Measurements from ENCODE around the gene CSNK1G1.

The CSNK1G1 gene

DNA sequence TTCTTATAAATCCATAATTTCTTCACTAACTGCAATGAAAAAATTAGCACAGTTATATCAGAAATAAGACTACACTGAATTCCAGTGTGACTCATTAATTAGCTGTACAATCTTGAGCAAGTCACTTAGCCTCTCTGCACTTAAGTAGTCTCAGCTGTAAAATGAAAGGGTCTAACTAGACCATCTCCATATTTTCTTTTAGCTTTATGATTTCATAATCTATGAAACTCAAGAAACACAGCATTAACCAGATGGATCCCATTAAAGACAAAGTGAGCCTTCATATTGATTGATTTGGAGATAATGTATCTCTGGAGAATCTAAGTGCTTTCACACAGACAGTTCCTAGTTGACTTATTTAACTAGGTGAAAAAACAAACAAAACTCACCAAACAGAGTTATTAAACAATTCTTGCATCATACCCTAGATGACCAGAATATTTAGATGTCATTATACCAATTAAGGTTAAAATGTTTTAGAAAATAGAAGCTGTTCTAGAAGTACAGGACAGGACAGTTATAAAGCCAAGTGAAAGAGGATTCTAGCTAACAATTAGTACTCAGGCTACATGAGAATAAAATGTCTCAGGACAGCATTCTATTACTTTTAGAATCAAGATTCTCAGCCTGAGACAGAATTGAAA, 11.2 kb downstream of the CSNK1G1 start:
- peaks cover 22% of the 10 kb centered on the region for H3K79me2 ChIP-seq (ENCODE audit: low read length)
- H3K36me3 ChIP-seq (replicated peaks; ENCODE audit: low read depth, low read length), result peaks cover 9% of the 10 kb centered on the region
- no peak overlapping the region for H3K4me3 ChIP-seq (ENCODE audit: low read length)
- no peaks in the 10 kb centered on the region for H3K27me3 ChIP-seq (ENCODE audit: low read depth, low read length)
- no peak overlapping the region for H2AFZ ChIP-seq (ENCODE audit: low read depth, low read length)
- no peak overlapping the region for H3K9ac ChIP-seq (ENCODE audit: low read length)
- H3K4me2 ChIP-seq (ENCODE audit: low read length), result no peak overlapping the region
- no peak overlapping the region for H3K27ac ChIP-seq (ENCODE audit: low read length)
- H3K9me3 ChIP-seq (ENCODE audit: insufficient read depth, low read length), result no peaks in the 10 kb centered on the region
- H4K20me1 ChIP-seq (ENCODE audit: insufficient read depth, low read length), result peaks cover 17% of the 10 kb centered on the region
- no peaks in the 10 kb centered on the region for H3K4me1 ChIP-seq (ENCODE audit: low read length)
- no peak for TF ChIP-seq EZH2phosphoT487 (IDR thresholded peaks at IDR 0.05; ENCODE audit: low read depth)
- TF ChIP-seq, protein P1, sequence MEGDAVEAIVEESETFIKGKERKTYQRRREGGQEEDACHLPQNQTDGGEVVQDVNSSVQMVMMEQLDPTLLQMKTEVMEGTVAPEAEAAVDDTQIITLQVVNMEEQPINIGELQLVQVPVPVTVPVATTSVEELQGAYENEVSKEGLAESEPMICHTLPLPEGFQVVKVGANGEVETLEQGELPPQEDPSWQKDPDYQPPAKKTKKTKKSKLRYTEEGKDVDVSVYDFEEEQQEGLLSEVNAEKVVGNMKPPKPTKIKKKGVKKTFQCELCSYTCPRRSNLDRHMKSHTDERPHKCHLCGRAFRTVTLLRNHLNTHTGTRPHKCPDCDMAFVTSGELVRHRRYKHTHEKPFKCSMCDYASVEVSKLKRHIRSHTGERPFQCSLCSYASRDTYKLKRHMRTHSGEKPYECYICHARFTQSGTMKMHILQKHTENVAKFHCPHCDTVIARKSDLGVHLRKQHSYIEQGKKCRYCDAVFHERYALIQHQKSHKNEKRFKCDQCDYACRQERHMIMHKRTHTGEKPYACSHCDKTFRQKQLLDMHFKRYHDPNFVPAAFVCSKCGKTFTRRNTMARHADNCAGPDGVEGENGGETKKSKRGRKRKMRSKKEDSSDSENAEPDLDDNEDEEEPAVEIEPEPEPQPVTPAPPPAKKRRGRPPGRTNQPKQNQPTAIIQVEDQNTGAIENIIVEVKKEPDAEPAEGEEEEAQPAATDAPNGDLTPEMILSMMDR (IDR thresholded peaks at IDR 0.05; ENCODE audit: low read depth, low read length), result no peak

DNA sequence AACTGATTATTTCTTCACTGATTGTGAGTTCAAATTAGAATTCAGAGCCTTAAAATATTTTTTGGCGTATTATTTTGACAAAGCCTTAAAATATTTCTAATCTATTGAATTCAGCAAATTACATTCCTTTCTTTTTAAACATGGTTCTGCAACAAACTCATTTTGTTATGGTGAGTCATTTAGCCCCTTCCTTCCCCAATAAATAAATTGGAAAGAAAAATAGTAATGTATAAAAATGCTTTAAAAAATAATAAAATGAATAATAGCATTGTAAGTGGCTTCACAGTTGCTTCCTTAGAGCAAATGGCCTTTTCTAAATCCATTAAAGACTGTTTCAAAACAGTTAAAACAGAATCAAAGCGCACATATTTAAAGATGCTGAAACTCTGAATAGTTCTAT, 12.1 kb downstream of the CSNK1G1 start:
- H3K27me3 ChIP-seq (ENCODE audit: low read depth, low read length), result no peaks in the 10 kb centered on the region
- peaks cover 16% of the 10 kb centered on the region for H3K79me2 ChIP-seq (ENCODE audit: low read length)
- H3K4me1 ChIP-seq (ENCODE audit: low read length), result no peaks in the 10 kb centered on the region
- no peak overlapping the region for H3K9ac ChIP-seq (ENCODE audit: low read length)
- no peaks in the 10 kb centered on the region for H3K9me3 ChIP-seq (ENCODE audit: insufficient read depth, low read length)
- no peak overlapping the region for H3K27ac ChIP-seq (ENCODE audit: low read length)
- H4K20me1 ChIP-seq (ENCODE audit: insufficient read depth, low read length), result peaks cover 10% of the 10 kb centered on the region; the same call in 1 of the 2 replicates
- H3K4me2 ChIP-seq (ENCODE audit: low read length), result no peak overlapping the region
- H3K36me3 ChIP-seq (replicated peaks; ENCODE audit: low read depth, low read length), result peaks cover 9% of the 10 kb centered on the region
- no peak overlapping the region for H2AFZ ChIP-seq (ENCODE audit: low read depth, low read length)
- H3K4me3 ChIP-seq (ENCODE audit: low read length), result no peak overlapping the region
- no peak for TF ChIP-seq EZH2phosphoT487 (IDR thresholded peaks at IDR 0.05; ENCODE audit: low read depth)
- TF ChIP-seq, protein P1 (IDR thresholded peaks at IDR 0.05; ENCODE audit: low read depth, low read length), result no peak

DNA sequence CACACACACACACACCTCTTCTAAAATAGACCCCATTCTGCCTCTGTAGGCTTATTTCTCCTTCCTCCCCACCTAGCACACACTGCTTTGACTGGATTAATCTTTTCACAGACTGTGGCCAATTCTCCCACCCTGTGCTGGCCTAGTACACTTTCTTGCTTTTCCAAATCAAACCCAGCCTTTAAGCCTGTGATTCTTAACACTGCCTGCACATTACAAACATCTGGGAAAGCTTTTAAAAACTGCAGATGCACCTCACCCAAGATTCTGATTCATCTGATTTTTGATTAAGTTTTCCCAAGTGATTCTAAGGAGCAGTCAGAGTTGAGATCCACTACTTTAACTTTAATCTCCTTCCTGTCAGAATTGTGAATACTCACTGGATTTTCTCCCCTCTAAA, 12.8 kb downstream of the CSNK1G1 start:
- no peaks in the 10 kb centered on the region for H3K9me3 ChIP-seq (ENCODE audit: insufficient read depth, low read length)
- H3K79me2 ChIP-seq (ENCODE audit: low read length), result peaks cover 11% of the 10 kb centered on the region
- no peak overlapping the region for H3K9ac ChIP-seq (ENCODE audit: low read length)
- no peak overlapping the region for H2AFZ ChIP-seq (ENCODE audit: low read depth, low read length)
- no peaks in the 10 kb centered on the region for H3K4me1 ChIP-seq (ENCODE audit: low read length)
- peaks cover 9% of the 10 kb centered on the region for H3K36me3 ChIP-seq (replicated peaks; ENCODE audit: low read depth, low read length)
- no peak overlapping the region for H3K4me3 ChIP-seq (ENCODE audit: low read length)
- peaks cover 11% of the 10 kb centered on the region for H4K20me1 ChIP-seq (ENCODE audit: insufficient read depth, low read length)
- H3K27ac ChIP-seq (ENCODE audit: low read length), result no peak overlapping the region
- H3K27me3 ChIP-seq (ENCODE audit: low read depth, low read length), result no peaks in the 10 kb centered on the region
- no peak overlapping the region for H3K4me2 ChIP-seq (ENCODE audit: low read length)
- no peak for TF ChIP-seq EZH2phosphoT487 (IDR thresholded peaks at IDR 0.05; ENCODE audit: low read depth)
- TF ChIP-seq, protein P1 (IDR thresholded peaks at IDR 0.05; ENCODE audit: low read depth, low read length), result no peak

DNA sequence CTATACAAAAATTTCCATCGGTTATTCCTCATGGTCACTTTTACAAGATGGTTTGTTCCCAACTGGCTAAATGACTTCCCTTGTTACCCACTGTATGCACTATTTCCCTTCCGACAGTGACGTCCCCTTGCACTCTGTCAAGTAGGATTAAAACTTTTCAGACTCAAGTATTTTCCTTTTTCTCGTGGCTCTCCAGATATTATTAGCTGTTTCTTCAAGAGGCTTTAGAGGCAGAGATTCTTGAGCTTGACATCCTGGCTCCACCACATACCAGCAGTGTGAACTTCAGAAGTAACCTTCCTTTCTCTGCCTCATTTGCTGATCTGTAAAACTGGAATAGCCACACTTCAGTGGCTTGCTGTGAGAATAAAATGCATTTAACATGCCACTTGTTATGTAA, 14.0 kb downstream of the CSNK1G1 start:
- Histone ChIP-seq H3K79me2 (ENCODE audit: low read length) (peaks cover 7% of the 10 kb centered on the region), H2AFZ (ENCODE audit: low read depth, low read length) (no peak overlapping the region), H3K27ac (ENCODE audit: low read length) (no peak overlapping the region), H3K27me3 (ENCODE audit: low read depth, low read length) (no peaks in the 10 kb centered on the region), H3K9ac (ENCODE audit: low read length) (no peak overlapping the region), H4K20me1 (ENCODE audit: insufficient read depth, low read length) (peaks cover 13% of the 10 kb centered on the region), H3K36me3 (replicated peaks; ENCODE audit: low read depth, low read length) (peaks cover 6% of the 10 kb centered on the region), H3K4me3 (ENCODE audit: low read length) (no peak overlapping the region), H3K4me2 (ENCODE audit: low read length) (no peak overlapping the region), H3K4me1 (ENCODE audit: low read length) (no peaks in the 10 kb centered on the region), H3K9me3 (ENCODE audit: insufficient read depth, low read length) (no peaks in the 10 kb centered on the region)
- TF ChIP-seq, protein P1 (IDR thresholded peaks at IDR 0.05; ENCODE audit: low read depth, low read length), result no peak
- no peak for TF ChIP-seq EZH2phosphoT487 (IDR thresholded peaks at IDR 0.05; ENCODE audit: low read depth)

Measured in OCI-LY3 (cell line).